NCI-H69 (cell line): ENCODE measurements around the gene SH2D3A.
"Not testable (repeated sequence)": the region's sequence is repeated elsewhere in the genome, so short reads cannot be mapped to it uniquely, and the experiment has no call there.

Experiments
- DNase-seq: peaks from one replicate; lab custom pipeline; 2025; lab: John Stamatoyannopoulos, UW

The SH2D3A gene

DNA sequence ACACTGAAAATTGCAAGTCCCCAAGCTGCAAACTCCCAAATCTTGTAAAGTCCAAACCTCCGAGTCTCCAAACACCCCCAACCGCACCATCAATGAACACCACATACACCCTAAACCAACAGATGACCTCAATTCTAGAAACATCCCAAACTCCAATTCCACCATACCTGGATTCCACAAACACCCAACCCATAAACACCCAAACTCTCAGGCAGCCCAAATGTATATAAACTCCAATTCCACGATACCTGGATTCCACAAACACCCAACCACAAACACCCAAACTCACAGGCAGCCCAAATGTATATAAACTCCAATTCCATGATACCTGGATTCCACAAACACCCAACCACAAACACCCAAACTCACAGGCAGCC is 47.3 kb downstream of the SH2D3A start:
- no peak for DNase-seq

DNA sequence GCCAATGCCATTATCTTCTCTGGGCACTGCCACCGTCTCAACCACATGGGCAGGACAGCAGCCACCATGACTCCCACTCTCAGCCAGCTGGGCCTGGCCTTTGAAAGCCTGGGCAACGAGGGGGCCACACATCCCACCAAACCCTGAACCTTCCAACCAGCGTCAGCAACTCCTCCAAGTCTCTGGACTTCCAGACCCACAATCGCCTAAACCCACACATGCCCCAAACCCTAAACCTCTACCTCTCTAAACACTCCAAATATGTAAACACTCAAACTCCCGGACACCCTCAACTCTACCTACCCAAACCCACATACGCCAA is 47.7 kb downstream of the SH2D3A start:
- DNase-seq = no peak

DNA sequence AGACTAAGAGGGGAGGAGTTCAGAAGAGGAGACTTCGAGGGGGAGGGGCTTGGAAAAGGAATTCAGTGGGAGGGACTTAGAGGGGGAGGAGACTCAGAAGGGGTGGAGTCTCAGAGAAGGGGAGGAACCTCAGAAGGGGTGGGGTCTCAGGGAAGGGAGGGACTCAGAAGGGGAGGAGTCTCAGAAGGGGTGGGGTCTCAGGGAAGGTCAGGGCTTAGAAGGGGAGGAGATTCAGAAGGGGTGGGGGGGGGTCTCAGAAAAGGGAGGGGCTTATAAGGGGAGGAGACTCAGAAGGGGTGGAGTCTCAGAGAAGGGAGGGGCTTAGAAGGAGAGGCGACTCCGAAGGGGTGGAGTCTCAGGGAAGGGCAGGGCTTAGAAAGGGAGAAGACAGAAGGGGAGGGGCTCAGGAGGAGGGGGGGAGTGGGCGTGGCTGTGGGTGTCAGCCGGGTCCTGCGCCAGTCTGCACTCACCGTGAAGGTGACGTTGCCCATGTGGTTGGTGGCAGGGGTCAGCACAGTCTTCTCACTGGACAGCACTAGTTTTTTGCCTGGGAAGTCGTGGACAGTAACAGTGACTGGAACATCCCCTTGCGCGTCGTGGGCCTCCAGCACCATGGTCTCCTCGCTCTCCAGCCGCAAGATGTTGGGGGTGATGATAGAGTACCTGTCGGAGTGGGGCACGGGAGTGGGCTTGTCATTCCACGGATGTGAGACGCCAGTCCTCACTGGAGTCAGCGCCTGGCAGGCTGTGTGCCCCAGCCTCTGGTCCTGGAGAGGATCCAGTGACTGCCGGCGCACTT is 48.3 kb downstream of the SH2D3A start:
- no peak for DNase-seq

DNA sequence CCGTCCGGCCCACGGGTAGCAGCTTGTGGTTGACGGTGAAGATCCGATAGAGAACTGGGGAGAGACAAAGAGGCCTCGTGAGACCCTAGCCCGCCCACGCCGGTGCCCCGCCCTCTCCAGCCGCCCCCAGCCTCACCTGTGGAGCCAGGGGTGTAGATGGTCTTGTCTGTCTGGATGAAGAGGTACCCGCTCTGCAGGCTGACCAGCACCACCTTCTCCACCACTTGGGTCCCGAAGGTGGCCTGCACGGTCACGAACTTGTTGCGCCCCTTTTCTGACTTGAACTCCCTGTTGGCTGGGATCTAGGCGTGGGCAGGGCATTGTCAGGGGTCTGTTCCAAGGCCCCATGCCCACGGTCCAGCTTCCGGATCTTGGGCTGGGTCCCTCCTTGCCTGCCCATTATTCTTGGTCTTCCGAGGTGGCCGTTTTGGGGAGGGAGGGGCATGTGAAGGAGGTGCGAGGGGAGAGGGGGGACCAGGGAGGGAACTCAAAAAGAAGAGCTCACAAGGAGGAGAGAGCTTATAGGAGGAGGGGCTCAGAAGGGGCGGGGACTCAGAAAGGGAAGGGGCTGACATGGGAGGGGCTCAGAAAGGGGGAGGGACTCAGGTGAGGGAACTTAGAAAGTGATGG is 49.0 kb downstream of the SH2D3A start:
- no peak for DNase-seq

DNA sequence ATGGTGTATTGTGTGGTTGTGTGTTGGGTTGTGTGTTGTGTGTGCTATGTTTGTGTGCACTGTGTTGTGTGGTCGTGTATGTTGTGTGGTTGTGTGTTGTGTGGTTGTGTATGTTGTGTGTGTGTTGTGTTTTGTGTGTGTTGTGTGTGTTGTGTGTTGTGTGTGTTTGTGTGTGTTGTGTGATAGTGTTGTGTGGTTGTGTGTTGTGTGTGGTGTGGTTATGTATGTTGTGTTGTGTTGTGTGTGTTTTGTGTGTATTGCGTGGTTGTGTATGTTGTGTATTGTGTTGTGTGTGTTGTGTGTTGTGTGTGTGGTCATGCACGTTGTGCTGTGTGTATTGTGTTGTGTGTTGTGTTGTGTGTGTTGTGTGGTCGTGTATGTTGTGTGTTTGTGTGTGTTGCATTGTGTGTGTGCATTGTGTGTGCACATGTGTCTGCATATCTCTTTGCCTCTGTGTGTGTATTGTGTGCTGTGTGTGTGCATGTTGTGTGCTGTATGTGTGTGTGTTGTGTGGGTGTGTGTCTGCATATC is 49.7 kb downstream of the SH2D3A start:
- DNase-seq = no peak

DNA sequence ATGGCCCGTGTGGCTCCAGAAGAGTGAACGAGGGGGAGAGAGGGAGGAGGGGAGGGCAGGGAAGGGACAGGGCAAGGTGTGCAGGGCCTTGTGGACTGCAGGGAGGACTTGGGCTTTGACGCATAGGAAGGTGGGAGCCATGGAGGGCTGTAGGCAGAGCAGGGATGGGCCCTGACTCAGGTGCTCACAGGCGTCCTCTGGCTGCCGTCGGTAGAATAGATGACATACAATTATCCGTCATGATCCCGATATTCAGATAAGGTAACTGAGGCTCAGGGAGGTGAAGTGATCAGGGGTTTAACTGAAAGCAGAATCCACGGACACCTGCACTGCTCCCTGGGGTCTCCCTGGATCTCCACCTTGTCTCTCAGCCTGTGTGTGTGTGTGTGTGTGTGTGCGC is 50.2 kb downstream of the SH2D3A start:
- DNase-seq = no peak

DNA sequence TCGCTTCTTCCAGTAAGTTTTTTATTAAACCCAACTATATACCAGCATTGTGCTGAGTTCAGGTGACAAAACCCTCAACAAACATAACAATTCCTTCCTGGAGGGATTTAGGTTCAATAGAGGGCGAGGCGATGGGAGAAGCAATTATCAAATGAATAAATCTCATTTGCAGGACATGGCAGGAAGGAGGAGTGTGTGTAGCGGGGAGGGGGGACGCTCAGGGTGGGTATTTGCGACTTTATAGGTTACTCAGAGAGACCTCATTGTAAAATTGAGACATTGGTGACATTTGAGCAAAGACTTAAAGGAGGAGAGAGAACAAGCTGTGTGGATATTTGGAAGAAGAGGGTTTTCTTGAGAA is 50.6 kb downstream of the SH2D3A start:
- DNase-seq = no peak

DNA sequence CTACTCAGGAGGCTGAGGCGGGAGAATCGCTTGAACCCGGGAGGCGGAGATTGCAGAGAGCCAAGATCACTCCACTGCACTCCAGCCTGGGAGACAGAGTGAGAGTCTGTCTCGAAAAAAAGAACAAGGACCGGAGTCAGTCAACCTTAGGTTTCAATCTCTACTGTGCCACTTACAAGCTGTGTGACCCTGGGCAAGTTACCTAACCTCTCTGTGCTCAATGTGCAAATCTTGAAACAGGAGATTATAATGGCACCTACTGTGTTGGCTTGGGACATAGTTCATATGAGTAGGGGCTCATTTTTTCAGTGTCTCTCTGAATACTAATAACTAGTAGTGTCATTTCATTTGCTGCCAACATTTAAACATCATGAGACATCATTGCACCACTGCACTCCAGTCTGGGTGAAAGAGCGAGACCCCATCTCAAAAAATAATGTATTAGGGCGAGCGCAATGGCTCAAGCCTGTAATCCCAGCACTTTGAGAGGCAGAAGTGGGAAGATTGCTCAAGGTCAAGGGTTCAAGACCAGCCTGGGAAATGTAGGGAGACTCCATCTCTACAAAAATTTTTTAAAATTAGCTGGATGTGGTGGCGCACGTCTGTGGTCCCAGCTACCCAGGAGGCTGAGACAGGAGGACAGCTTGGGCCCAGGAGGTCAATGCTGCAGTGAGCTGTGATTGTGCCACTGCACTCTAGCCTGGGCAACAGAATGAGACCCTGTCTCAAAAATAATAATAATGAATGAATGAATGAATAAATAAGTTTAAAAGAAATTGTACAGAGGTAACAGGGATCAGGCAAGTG is 52.3 kb downstream of the SH2D3A start:
- DNase-seq = no peak

DNA sequence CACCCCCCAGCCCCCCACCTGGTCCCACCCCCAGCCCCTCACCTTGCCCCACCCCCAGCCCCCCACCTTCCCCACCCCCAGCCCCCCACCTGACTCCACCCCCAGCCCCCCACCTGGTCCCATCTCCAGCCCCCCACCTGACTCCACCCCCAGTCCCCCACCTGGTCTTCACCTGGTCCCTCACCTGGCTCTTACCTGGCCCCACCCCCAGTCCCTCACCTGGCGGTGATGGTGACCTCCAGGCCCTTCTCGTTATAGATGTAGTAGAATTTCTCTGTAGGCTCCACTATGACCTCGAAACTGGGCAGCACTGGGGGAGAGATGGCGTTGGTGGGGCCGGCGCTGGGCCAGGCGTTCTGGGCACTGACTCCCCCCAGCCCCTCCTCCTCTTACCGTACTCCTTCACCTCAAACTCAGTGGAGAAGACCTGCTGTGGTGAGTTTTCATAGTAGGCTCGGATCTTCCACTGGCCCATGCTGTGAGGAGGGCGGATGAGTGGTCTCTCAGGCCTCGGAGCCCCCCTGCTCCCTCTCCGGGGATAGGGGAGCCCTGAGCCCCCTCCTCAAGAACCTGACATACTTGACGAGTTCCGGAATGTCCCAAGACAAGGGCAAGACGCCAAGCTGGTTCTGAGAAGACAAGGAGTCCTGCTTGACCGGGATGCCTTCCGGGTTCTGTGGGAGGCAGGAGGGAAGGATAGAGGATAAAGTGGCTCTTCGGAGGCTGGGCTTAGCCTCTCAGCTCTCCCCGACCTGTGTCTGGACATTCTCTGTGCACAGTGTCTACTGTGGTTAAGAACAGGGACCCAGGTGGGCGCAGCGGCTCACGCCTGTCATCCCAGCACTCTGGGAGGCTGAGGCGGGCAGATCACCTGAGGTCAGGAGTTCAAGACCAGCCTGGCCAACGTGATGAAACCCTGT is 53.2 kb downstream of the SH2D3A start:
- DNase-seq = no peak

DNA sequence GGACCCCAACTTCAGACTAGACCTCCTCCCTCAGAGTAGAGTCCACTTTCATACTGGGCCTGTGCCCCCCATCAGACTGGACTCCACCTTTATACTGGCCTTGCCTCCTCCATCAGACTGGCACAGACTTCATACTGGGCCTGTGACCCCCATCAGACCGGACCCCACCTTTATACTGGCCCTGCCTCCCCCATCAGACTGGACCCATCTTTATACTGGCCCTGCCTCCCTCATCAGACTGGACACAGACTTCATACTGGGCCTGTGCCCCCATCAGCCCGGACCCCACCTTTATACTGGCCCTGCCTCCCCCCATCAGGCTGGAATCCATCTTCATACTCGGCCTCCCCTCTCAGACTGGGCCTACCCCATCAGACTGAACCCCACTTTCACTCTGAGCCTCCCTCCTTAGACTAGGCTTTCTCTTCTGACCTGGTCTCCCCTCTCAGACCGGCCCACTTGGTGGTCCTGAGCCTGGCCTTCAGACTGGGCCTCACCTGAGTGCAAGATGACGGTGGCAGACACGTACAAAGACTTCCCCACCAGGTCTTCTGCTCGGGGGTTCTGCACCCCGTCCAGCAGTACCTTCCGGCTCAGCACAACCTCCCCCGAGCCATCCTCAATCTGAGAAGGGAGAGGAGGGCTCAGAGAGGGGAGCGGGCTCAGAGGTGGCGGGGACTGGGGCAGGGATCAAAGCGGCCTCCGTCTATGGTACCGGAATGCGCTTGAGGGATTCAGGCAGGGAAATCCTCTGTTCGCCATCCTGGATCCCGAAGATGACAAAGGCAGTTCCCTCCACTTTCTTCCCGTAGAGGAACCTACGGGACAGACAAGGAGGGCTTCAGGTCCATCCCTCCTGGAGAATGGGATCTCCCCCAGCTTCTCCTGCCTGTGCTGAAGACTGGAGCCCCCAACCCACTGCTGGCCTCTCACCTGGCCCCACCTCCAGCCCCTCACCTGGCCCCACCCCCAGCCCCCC is 54.3 kb downstream of the SH2D3A start:
- DNase-seq = no peak

DNA sequence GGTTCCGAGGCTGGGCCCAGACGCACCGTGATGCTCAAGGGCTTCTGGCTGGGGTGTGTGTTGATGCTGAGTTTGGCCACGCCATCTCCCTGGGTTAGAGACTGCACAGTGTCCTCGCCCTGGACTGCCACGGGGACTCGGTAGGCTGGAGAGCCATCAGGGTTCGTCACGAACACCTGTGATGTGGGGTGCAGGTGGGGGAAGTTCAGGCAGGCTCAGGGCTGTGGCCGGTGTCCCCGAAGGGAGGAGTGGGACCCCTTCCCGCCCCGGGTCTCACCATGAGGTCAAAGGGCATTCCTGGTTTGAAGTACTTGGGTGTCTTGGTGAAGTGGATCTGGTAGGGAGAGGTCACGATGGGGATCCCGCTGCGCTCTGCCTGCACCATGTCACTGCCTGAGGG is 55.0 kb downstream of the SH2D3A start:
- DNase-seq = no peak

DNA sequence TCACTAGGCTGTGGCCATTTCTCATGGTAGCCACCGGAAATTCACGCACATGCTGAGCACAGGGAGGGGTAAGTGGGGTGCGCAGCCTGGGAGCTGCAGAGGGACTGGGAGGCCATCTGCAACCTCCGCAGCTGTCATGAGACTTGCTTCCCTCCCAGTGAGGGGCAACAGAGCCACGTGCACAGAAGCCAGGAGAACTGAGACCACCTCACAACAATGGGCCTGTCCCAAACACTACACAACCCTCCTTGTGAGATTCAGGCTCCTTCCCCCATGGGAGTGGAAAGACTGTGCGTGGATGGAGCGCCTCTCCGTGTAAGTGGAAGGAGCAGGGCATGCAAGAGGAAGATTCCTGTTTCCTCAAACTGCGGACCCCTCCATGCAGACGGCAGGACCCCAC is 55.6 kb downstream of the SH2D3A start:
- DNase-seq = no peak

DNA sequence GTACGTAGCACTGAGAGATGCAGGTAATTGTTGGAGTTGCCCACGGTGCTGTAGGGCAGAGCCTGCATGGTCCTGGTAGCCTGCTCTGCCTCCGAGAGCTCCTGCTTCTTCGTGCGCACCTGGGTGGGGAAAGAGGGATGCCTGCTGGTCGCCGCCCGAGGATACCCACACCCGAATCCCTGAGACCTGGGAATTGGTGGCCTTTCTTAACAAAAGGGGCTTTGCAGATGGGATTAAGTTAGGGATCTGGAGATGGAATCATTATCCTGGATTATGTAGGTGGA is 56.2 kb downstream of the SH2D3A start:
- DNase-seq = no peak

DNA sequence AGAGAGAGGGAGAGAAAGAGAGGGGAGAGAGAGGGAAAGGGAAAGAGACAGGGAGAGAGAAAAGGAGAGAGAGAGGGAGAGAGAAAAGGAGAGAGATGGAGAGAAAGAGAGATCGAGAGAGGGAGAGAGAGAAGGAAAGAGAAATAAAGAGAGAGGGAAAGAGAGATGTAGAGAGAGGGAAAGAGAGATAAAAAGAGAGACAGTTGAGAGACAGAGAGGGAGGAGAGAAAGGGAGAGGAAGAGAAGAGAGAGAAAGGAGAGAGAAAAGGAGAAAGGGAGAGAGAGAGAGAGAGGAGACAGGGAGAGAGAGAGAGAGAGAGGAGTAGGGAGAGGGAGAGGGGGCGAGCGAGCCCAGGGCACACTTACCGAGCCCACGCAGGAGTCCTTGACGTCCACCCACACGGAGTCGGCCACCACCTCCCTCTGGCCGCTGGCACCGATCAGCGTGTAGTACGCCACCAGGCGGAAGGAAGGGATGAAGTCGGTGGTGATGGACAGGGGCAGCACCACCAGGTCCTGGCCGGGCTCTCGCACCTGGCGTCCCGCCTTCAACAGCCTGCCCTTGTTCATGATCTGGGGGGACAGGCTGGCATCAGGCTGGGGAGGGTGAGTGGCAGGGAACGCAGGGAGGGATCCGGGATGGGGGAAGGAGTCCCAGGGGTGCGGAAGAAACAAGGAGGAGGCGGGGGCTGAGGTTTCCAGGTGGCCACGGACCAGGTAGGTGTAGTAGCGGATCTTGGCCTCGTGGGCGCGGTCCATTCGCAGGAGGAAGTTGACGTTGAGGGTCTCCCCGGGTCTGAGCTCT is 56.8 kb downstream of the SH2D3A start:
- no peak for DNase-seq

DNA sequence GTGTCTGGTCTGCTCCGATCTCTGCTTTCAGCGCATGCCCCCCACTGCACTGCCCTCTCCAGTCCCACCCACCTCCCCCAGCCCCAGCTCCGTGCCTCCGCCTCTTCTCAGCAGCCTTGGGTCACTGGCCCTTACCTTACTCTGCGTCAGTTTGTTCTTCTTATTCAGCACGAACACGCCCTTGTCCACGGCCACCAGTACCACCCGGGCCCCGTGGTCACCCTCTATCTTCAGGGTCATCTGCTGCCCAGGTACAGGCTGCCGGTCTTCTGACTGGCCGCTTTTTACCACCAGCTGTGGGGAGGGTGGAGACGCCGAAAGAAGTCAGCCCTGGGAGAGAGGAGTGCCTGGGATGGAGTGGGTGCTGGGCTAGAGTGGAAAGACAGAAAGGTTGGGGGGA is 57.7 kb downstream of the SH2D3A start:
- no peak for DNase-seq

DNA sequence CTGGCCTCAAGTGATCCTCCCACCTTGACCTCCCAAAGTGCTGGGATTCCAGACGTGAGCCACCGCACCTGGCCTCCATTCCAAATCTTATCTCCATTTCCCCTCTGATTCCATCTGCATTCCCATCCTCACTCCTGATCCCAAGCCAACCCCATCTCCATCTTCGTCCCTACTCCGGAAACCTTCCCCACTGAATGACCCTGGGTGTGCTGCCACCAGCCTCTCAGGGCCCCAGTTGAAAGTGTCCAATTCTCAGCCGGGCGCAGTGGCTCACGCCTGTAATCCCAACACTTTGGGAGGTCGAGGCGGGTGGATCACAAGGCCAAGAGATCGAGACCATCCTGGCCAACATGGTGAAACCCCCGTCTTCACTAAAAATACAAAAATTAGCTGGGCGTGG is 58.3 kb downstream of the SH2D3A start:
- DNase-seq = not testable (repeated sequence)

DNA sequence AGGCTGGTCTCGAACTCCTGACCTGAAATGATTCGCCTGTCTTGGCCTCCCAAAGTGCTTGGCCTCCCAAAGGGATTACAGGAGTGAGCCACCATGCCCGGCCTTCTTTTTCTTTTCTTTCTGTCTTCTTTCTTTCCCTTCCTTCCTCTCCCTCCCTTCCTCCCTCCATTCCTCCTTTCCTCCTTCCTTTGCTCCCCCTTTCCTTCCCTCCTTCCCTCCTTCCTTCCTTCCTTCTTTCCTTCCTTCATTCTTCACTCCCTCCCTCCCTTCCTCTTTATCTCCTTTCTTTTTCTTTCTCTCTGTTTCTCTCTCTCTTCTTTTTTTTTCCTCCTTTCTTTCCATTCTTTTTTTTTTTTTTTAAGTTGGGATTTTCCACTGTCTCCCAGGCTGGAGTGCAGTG is 58.9 kb downstream of the SH2D3A start:
- no peak for DNase-seq

DNA sequence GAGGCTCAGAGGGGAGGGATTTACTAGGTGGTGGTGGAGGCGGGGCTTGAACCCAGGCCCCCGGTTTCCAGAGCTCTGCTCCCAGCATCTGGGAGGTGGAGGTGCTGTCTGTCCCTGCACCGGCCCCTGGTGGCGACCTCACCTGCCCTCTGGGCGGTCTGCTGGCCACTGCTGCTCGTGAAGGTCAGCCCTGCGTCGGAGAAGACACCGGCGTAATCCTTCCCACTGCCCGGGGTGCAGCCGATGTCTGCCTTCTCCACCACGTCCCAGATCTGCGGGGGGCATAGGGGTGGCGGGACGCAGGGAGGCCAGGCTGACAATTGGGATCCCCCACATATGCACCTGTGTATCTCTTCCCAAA is 59.6 kb downstream of the SH2D3A start:
- no peak for DNase-seq

DNA sequence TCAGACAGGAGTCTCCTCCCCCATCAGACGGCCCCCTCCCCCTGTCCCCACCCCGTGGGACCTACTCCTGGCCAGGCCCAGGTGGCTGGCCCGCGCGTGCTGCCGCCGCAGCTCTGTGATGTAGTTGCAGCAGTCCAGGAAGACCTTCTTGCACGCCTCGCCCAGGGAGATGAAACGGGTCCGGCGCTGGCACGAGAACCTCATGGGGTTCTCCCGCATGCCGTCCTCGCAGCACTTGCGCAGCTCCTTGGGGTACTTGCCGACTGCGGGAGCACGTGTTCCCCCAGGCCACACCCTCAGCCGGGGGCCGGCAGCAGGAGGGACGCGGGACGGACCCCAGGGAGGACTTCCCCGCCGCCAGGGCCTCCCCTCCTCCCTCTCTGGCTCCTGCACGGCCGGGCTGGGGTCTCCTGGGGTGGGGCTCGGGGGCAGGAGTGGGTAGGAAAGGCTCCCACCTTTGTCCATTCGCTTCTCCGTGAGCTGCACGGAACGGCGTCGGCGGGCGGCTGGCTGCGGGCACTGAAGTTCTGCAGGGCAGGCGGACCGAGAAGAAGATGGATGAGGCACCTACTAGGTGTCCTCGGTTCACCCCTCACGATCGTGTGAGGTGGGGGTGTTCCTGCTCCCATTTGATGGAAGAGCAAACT is 60.1 kb downstream of the SH2D3A start:
- DNase-seq = no peak

DNA sequence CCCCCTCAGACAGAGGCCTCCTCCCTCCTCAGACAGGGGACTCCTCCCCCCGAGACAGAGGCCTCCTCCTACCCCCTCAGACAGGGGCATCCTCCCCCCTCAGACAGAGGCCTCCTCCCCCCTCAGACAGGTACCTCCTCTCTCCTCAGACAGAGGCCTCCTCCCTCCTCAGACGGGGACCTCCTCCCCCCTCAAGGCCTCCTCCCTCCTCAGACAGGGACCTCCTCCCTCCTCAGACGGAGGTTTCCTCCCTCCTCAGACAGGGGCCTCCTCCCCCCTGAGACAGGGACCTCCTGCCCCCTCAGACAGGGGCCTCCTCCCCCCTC is 60.6 kb downstream of the SH2D3A start:
- no peak for DNase-seq
